HG03025 (cell line): Measurements from ENCODE around the gene MPST.

ENCODE experiments used
- ATAC-seq: cut with Tn5 transposase; IDR thresholded peaks from one replicate; pipeline ENCODE4 v1.9.1; 2021; ENCODE audit warnings: mild to moderate bottlenecking, moderate library complexity; ENCODE audit not compliant: unreplicated experiment, low FRiP score

The MPST gene

DNA sequence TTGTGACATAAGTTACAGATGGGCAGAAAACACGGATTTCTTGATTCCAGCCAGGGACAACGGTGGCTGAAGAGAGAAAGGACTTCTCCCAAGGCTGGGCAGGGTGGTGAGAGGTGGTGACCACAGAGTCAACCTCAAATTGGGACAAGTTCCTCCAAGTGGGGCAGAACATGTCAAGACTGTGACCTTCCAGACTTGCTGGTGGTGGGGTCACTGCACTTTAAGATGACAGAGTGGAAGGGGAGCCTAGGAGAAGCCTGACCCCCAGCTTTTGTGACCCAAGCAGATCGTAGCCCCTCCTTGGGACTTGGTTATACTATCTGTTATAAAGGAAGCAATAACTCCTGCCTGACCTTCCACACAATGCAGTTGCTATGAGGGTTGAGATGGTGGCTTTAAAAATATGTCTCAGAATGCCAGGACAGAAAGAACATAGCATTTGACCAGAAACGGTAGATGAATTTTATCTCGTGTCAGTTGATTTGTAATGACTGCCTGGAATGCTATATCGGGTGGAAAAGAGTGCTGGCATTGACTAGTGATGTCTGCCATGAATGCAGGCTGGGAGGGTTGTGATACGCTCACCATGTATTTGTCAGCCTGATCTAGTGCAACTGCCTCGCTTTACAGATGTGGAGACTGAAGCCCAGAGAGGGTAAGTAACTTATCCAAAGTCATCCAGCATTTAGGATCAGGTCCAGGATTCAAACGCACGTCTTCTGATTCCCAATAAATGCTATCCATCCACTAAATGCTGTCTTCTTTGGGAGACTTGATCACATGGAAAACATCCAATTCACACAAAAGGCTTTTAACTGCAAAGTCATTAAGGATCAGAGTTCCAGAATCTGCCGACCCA is 18.6 kb upstream of the MPST start:
- ATAC-seq: no peak

DNA sequence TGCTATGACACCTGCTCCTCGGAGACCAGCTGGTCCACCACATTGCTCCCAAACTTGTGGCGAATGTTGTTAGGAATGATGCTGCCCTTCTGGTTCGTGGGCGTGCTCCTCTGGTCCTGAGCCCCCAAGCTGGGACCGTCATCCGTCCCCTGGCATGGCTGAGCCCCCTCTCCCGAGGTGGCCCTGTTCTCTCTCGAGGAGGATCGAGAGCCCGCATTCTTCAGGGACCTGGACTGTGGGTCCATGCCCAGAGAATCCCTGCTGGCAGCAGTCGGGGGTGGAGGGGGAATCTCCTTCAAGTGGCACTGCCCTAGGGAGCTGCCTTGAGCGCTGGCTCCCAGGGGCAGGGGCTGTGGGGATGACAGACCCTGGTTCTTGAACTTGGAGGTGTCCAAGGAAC is 17.7 kb upstream of the MPST start:
- ATAC-seq: no peak

DNA sequence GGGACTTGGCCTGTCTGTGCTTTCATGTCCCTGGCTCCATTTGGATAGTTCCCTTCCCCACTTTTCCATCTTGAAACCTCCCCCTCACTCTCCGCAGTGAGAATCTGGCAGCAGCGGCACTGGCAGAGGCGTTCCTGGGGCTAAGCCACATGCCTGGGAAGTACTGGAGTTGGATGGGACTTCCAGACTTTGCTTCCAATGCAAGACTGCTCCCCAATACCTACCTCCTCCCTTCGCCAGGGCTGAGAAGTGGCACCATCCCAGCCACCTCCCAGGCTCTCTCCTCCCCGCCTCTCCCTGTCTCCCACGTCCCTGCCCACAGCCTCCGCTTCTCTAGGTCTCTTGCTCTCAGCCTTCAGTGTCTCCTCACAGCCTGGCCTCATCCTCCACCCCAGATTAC is 16.9 kb upstream of the MPST start:
- no peak for ATAC-seq

DNA sequence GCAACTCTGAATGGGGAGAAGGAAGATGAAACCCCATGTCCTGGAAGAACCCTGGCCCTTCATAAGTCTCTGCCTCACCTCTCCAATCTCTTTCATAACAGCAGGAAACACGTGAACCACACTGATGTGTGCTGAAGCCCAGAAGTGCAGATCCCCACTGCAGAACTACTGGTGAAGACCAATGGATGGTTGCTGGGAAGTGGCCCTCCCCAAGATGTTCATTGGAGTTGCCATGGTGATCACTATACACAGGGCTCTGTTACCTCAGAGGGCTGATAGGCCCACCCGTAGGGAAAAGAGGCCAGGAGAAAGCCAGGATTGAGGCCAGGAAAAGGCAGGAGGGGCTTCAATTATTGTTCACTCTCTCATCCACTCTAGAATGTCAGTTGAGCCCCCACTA is 11.9 kb upstream of the MPST start:
- no peak for ATAC-seq

DNA sequence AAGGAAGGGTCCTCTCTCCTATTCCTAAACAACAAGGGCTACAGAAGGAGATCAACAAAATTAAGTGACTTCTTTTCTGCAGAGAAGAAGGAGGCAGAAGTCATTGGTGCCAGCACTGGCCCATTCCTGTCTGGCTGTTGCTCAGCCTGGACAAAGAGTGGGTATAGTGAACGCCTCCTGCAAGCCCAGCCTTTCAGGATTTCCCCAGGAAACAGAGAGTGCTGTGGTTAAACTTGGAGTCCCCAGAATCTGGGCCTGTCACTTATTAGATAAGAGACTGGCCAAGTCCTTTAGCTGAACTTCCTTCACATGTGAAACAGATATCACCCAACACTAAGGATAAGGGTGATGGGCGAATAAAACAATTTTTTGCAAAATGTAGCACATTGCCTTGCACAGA is 11.2 kb upstream of the MPST start:
- no peak for ATAC-seq

DNA sequence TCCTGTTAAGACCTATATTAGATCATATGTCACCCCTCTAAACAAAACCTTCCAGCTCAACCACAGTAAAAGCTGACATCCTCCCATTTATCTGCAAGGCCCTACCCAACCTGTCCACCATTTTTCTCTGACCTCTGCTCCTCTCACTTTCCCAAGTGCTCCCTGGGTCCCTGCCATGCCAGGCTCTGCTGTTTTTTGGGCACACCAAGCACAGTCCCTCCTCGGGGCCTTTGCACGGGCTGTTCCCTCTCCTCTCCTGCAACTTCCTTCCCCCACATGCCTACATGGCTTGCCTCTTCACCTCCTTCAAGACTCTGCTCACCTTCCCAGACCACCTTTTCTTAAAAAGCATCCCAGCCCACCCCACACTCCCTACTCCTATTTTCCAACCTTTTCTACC is 10.1 kb upstream of the MPST start:
- ATAC-seq: no peak

DNA sequence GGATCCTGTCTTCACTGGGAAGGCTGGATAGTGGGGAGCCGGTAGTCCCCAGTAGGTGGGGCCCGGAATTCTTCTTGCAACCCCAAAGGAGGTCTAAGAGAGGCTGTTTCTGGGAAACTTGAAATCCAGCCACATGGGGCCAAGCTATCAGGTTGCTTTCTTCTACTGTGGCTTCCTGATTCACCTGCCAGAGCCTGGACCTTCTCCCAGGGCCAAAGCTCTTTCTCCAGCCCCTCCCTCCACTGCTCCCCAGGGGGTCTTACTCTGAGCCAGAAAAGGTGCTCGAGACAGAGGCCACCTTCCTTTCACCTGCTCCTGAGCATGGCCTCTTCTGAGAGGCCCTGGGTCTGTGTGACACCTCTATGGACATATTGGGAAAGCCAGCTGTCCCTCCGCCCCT is 9.4 kb upstream of the MPST start:
- ATAC-seq: no peak

DNA sequence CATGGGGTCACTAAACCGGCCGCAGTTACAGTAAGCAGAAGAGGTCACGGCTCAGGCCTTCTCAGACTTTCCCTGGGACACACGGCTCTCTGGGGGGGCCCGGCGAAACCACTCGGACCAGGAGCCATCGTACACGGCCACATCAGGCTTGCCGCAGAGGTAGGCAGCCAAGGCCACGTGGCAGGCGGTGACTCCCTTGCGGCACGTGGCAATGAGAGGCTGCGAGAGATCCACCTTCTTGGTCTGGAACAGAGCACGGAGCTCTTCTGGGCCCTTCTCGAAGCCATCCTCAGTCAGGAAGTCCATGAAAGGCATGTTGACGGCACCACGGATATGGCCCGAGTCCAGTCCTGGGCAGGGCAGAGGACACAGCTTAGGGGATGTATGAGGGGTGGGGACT is 8.6 kb upstream of the MPST start:
- ATAC-seq: no peak

DNA sequence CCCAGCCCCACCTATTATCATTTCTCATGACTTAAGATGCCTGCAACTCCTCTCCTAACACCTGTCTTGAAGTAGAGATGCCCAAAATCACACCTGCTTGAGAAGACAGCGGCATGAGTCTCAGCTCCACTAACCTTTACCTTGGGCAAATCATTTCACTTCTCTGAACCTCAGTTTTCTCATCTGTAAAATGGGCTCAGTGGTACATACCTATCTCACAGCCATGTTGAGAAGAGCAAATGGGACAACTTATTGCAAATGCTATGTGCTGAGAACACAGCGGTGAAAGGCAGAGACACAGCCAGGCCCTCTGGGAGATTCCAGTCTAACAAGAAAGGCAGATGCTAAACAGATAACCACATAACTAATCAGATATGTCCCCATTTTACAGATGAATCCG is 8.1 kb upstream of the MPST start:
- no peak for ATAC-seq

DNA sequence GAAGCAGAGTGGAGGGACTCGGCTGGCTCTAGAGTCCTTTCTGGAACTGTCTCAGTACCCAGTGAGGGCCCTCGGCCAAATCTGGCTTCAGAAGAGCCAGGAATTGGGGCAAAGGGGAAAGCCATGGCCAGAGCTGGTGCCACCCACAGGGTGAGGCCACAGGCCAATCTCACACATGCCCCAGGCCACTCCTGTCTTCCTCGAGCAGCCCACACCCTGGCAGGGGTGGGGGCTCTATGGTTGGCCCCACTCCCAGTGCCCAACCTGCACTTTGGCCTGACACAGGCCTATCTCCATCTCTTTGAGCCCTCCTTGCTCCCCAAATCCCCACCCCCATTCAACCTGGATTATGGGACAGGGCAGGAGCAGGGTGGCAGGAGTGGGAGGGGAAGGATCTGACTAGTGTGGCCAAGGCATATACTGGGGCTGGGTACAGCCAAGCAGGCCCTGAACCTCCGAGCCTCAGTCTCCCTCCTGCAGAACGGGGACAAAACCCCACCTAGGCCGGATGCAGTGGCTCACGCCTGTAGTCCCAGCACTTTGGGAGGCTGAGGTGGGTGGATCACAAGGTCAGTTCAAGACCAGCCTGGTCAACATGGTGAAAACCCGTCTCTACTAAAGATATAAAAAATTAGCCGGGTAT is 7.2 kb upstream of the MPST start:
- ATAC-seq: no peak

DNA sequence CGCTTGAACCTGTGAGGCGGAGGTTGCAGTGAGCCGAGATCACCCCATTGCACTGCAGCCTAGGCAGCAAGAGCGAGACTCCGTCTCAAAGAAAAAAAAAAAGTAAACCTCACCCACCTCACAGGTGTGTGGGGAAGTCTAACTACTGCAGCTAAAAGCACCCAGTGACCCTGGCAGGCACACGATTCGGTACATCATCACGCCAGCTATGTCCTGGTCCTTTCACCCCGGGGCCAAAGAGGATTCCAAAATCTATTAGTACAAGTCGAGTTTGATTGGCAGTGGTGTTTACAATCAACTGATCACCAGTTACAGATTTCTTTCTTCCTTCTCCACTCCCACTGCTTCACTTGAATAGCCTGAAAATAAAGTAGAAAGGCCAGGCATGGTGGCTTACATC is 6.6 kb upstream of the MPST start:
- ATAC-seq: no peak

DNA sequence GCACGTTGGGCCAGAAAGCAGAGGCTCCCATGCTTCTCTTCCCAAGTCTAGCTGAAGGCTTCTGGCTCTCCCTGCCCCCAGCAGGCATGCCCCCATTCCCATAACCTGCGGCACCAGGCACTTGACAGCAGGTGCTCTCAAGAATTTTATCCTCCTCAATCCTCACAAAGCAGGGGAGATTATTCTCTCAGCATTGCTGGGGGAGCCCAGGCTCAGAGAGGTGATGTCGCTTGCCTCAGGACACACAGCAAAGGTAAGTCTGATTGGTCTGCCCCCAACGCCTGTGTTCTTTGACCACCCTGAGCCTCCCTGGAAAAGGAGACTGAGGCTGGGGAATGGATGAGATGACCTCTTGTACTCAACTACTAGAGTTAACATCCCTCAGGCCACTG is 5.1 kb upstream of the MPST start:
- ATAC-seq: no peak

DNA sequence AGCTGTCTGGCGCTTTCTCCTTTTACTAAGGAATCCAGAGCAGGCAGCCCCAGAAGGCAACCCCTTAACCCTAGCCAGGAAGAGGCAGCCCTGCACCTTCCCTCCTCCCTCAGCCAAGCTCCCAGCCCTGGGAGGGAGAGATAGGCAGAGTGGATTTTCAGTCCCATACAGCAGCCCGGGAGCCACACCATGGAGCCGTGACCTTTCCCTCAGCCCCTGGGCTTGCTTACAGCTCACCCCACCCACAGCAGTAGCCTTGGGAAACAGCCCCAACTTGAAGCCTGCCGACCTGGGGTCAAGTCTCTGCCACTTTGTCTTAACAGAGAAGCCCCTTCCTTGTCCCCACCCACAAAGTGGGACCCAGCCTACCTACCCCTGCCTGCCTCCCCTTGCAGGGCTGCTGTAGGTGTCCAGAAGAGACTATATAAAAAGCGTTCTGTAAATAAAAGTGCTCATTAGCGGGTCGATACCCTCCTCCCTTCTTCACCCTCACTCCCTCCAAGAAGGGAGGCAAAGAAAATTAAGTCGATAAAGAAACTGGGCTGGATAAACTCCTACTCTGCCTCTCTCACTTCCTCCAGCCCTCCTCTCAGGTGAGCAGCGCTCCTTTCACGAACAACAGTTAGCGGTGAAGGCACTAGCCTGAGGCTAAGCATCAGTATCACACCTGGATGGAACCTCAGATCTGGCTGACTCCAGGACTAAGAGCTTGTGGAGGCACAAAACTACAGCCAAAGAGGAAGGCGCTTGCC is 4.5 kb upstream of the MPST start:
- no peak for ATAC-seq

DNA sequence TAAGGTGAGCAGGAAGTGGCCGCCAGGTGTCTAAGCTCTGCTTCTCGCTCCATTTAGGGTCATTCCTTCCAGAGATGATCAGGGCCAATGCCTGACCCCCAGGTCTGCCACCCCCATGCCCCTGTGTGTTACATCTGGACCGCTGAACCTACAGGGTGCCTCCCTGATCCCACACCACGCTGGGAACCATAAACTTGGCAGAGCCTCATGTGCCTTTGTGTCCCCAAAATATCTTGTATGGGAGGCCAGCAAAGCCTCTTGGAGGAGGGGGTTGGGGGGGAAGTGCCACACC is 4.0 kb upstream of the MPST start:
- no peak for ATAC-seq

DNA sequence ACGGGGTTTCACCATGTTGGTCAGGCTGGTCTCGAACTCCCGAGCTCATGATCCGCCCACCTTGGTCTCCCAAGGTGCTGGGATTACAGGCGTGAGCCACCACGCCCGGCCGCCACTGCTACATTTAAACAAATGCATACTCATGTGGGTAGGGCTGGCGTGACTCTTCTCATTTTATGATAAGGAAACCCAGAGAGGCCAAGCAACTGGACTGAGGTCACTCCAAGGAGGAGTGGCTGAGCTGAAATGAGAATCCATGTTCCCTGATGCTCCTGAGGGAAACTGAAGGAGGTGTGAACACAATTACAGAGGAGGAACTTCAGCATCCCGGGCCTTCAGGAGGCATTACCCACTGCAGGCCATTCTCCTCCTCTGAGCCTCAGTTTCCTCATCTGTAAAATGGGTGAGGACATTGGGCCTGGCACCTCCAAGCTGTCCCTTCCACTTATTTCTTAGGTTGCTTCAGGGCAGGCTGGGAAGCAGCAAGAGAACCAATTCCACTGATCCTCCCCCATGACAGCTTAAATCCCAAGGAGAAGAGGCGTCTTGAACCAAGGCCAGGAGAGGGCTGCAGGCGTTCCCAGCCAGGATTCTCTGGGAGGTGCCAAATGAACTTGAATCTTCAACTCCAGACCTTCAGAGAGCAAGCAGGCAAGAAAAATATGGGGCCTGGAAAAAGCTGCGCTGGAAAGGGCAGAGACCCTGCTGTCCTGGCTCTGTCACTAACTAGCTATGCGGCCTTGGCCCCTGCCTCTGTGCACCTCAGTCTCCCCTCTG is 3.2 kb upstream of the MPST start:
- ATAC-seq: no peak

DNA sequence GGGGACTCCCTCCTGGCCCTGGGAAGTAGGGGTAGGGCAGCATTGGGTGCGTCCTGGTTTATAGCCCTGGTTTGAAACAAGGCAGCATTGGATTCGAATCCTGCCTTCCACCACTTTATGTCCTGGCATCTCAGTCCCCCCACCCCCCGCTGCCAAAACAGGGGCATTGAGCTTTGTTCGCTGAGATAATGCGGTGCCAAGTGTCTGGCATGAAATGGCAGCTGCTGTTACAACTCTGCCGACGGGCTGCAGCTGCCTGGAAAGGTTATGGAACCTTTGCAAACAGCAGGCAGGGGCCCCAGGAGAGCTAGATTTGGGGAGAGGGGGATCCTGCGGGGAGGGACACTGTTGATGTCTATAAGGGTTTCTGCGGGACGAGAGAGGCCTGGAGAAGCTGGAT is 2.2 kb upstream of the MPST start:
- ATAC-seq: no peak

DNA sequence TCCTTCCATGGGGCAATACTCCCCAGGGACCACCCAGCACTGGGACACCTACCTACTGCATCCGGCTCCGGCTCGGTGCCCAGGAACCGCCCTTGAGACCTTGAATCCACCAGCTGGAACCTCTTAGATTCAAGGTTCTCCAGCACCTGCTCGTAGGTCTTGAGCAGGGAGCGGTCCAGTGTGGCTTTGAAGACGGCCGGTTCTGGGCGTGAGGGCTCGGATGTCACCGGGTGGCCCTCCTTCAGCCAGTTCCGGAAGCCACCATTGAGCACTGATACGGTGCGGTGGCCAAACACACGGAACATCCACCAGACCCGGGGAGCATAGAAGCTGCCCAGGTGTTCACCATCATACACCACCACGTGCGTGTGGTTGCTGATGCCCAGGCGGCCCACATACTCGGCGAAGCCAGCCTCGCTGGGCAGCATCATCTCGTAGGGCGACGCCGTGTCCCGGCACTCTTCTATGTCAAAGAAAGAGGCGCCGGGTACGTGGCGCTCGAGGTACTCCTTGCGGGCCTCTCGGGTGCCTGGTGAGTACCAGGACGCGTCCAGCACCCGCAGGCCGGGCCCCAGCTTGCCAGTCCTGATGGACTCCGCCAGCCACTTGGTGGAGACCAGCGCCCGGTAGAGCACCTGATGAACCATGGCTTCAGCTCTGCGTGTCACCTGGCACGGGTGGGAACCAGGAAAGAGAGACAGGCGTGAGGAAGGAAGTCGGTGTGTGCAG is 1.3 kb upstream of the MPST start:
- no peak for ATAC-seq

DNA sequence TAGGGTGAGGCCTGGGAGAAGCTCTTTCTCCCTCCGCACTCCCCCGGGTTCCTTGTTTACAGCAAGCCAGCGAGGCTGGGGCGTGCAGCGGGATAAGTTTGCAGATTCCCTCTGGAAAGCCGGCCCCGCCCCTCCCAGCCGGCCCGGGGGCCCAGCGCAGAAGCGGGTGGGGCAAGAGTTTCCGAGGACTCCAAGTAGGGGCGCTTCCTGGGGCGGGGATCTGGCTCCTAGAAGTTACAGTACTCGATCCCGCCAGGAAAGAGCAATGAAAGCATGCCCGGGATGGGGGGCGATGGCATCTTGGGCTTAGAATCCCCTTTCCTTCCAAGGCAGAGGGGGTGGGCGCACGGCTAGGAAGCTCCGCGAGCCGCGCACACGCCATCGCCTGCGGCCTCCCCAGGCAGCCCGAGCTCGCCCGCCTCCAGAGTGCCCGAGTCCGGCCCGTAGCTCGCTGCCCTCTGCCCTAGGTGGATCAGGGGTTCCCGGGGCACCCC is 680 bp upstream of the MPST start:
- ATAC-seq: no peak

DNA sequence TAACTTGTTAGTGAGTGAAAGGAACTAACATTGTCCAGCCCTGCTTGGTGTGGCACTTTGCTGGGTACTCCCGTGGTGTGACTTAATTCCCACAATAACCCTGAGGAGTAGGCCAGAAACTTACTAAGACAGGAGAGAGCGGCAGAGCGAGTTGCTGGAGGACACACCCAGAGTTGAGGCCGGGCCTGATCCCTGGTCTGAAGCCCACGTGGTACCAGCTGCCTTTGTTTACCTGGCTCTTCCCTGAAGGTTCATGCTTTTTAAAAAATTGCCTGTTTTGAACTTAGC is 594 bp downstream of the MPST start:
- ATAC-seq: no peak

DNA sequence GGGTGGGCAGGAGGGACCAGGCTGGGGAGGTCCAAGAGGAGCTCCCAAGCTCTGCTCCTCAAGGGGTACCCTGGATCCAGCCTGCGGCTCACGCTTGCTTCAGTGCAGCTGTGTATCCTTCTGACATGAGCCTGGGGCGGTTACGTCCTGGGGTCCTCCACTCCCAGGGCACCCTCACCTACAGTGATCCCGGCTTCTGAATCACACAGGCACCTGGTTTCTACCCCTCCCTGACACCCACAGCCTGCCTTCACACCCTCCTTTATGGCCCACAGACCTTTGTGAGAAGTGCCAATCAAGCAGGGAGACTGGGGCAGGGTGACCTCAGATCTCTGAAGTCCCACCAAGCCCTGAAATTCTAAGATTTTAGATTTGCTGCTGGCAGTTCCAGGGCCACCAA is 1.5 kb downstream of the MPST start:
- ATAC-seq: no peak
